ENCODE measurements around the gene PRXL2A. TPM values are rescaled to one million over a fixed set of nuclear protein-coding genes. Genes with fewer than 3 reads are reported as not detected.

The PRXL2A gene
- total RNA-seq, 2 experiments from 2014 or later: 17.6 to 17.7 TPM

GRCh38 chr10:80458263-80458625, 49.9 kb downstream of the PRXL2A start:
- intact Hi-C loops (cut with micrococcal nuclease): loop anchor here (5.0 to 10.0 kb wide), 2 partner anchors 381 to 1483 kb away; partner anchors contain the start of gene TMEM254
- H3K36me3 Mint-ChIP-seq (ENCODE audit: low read depth): peaks cover 15% of the 10 kb centered on the region
- CTCF ChIA-PET: interaction anchor here (0.6 to 24.3 kb wide), 7 partner anchors 9 to 382 kb away, joined by 5 to 916 read pairs (median 9); no protein-coding TSS in a partner anchor
- peak overlapping the region; percentile 93 for H3K27ac Mint-ChIP-seq
- H3K4me3 Mint-ChIP-seq: peak overlapping the region; percentile 76
- H3K4me1 Mint-ChIP-seq (ENCODE audit: low read depth): peaks cover 77% of the 10 kb centered on the region
- DNase-seq: no peak
- H3K27me3 Mint-ChIP-seq (ENCODE audit: low read depth): no peaks in the 10 kb centered on the region
- no peaks in the 10 kb centered on the region for H3K9me3 Mint-ChIP-seq

- no peaks in the 10 kb centered on the region for H3K9me3 Mint-ChIP-seq
- intact Hi-C loops (cut with micrococcal nuclease): loop anchor here (1.0 to 10.0 kb wide), 6 partner anchors 10 to 1484 kb away; partner anchors contain the start of gene TMEM254
- peak overlapping the region; percentile 93 for H3K27ac Mint-ChIP-seq
- CTCF ChIA-PET: interaction anchor here (0.7 to 24.3 kb wide), 9 partner anchors 9 to 80 kb away, joined by 4 to 916 read pairs (median 6); no protein-coding TSS in a partner anchor
- no peaks in the 10 kb centered on the region for H3K27me3 Mint-ChIP-seq (ENCODE audit: low read depth)
- DNase-seq: no peak
- H3K4me1 Mint-ChIP-seq (ENCODE audit: low read depth): peaks cover 77% of the 10 kb centered on the region
- H3K4me3 Mint-ChIP-seq: peak overlapping the region; percentile 76
- peaks cover 15% of the 10 kb centered on the region for H3K36me3 Mint-ChIP-seq (ENCODE audit: low read depth)
Measured at GRCh38 chr10:80458638-80459037, 50.3 kb downstream of the PRXL2A start.

- peak overlapping the region; percentile 93 for H3K27ac Mint-ChIP-seq
- peaks cover 15% of the 10 kb centered on the region for H3K36me3 Mint-ChIP-seq (ENCODE audit: low read depth)
- intact Hi-C loops (cut with micrococcal nuclease): loop anchor here (1.0 to 10.0 kb wide), 6 partner anchors 9 to 1484 kb away; partner anchors contain the start of gene TMEM254
- CTCF ChIA-PET: interaction anchor here (0.6 to 24.3 kb wide), 12 partner anchors 10 to 81 kb away, joined by 3 to 916 read pairs (median 5); no protein-coding TSS in a partner anchor
- H3K4me1 Mint-ChIP-seq (ENCODE audit: low read depth): peaks cover 82% of the 10 kb centered on the region
- no peaks in the 10 kb centered on the region for H3K27me3 Mint-ChIP-seq (ENCODE audit: low read depth)
- DNase-seq: peak; percentile 83
- H3K4me3 Mint-ChIP-seq: peak overlapping the region; percentile 76
- H3K9me3 Mint-ChIP-seq: no peaks in the 10 kb centered on the region
Measured at GRCh38 chr10:80459047-80459865, 50.9 kb downstream of the PRXL2A start.

- no peak for DNase-seq
- no peaks in the 10 kb centered on the region for H3K9me3 Mint-ChIP-seq
- peak overlapping the region; percentile 76 for H3K4me3 Mint-ChIP-seq
- H3K27ac Mint-ChIP-seq: peak overlapping the region; percentile 93
- CTCF ChIA-PET: interaction anchor here (1.0 to 24.3 kb wide), 6 partner anchors 9 to 46 kb away, joined by 3 to 916 read pairs (median 14); no protein-coding TSS in a partner anchor
- peaks cover 95% of the 10 kb centered on the region for H3K4me1 Mint-ChIP-seq (ENCODE audit: low read depth)
- H3K36me3 Mint-ChIP-seq (ENCODE audit: low read depth): peaks cover 11% of the 10 kb centered on the region
- intact Hi-C loops (cut with micrococcal nuclease): no loop called here
- no peaks in the 10 kb centered on the region for H3K27me3 Mint-ChIP-seq (ENCODE audit: low read depth)
Measured at GRCh38 chr10:80460399-80461207, 52.3 kb downstream of the PRXL2A start.

GRCh38 chr10:80461208-80462183, 53.1 kb downstream of the PRXL2A start:
- intact Hi-C loops (cut with micrococcal nuclease): no loop called here
- CTCF ChIA-PET: interaction anchor here (1.2 to 24.3 kb wide), 7 partner anchors 8 to 45 kb away, joined by 3 to 916 read pairs (median 26); no protein-coding TSS in a partner anchor

GRCh38 chr10:80462299-80462980, 54.1 kb downstream of the PRXL2A start:
- Mint-ChIP-seq H3K27me3 (ENCODE audit: low read depth) (no peaks in the 10 kb centered on the region), H3K9me3 (no peaks in the 10 kb centered on the region), H3K27ac (peak overlapping the region; percentile 54), H3K4me1 (ENCODE audit: low read depth) (peaks cover 98% of the 10 kb centered on the region), H3K4me3 (no peak overlapping the region), H3K36me3 (ENCODE audit: low read depth) (peaks cover 3% of the 10 kb centered on the region)
- CTCF ChIA-PET: interaction anchor here (0.8 to 13.9 kb wide), 6 partner anchors 7 to 57 kb away, joined by 4 to 237 read pairs (median 22); no protein-coding TSS in a partner anchor
- intact Hi-C loops (cut with micrococcal nuclease): no loop called here
- DNase-seq: no peak

More at GRCh38 chr10:80461208-80462183, 53.1 kb downstream of the PRXL2A start:
- H3K27me3 Mint-ChIP-seq (ENCODE audit: low read depth): no peaks in the 10 kb centered on the region
- peak overlapping the region; percentile 76 for H3K4me3 Mint-ChIP-seq
- H3K27ac Mint-ChIP-seq: peak overlapping the region; percentile 93
- no peaks in the 10 kb centered on the region for H3K9me3 Mint-ChIP-seq
- no peak for DNase-seq
- peaks cover 5% of the 10 kb centered on the region for H3K36me3 Mint-ChIP-seq (ENCODE audit: low read depth)
- peaks cover 97% of the 10 kb centered on the region for H3K4me1 Mint-ChIP-seq (ENCODE audit: low read depth)

- Mint-ChIP-seq H3K36me3 (ENCODE audit: low read depth) (peaks cover 2% of the 10 kb centered on the region), H3K4me3 (peak overlapping the region; percentile 49), H3K4me1 (ENCODE audit: low read depth) (peaks cover 96% of the 10 kb centered on the region), H3K9me3 (no peaks in the 10 kb centered on the region), H3K27ac (peak overlapping the region; percentile 86), H3K27me3 (ENCODE audit: low read depth) (no peaks in the 10 kb centered on the region)
- intact Hi-C loops (cut with micrococcal nuclease): loop anchor here (1.0 kb wide), 2 partner anchors 8 to 9 kb away; no protein-coding TSS in a partner anchor
- CTCF ChIA-PET: interaction anchor here (0.8 to 13.9 kb wide), 5 partner anchors 7 to 57 kb away, joined by 4 to 237 read pairs (median 24); no protein-coding TSS in a partner anchor
- peak; percentile 47 for DNase-seq
Measured at GRCh38 chr10:80462981-80463741, 54.8 kb downstream of the PRXL2A start.

- Mint-ChIP-seq H3K4me1 (ENCODE audit: low read depth) (peaks cover 96% of the 10 kb centered on the region), H3K27ac (peak overlapping the region; percentile 86), H3K27me3 (ENCODE audit: low read depth) (no peaks in the 10 kb centered on the region), H3K4me3 (peak overlapping the region; percentile 49), H3K9me3 (no peaks in the 10 kb centered on the region), H3K36me3 (ENCODE audit: low read depth) (peaks cover 4% of the 10 kb centered on the region)
- intact Hi-C loops (cut with micrococcal nuclease): loop anchor here (1.0 kb wide), 2 partner anchors 8 to 9 kb away; no protein-coding TSS in a partner anchor
- DNase-seq: no peak
- CTCF ChIA-PET: interaction anchor here (3.0 to 13.9 kb wide), 3 partner anchors 19 to 37 kb away, joined by 19 to 237 read pairs (median 24); no protein-coding TSS in a partner anchor
Measured at GRCh38 chr10:80463868-80464267, 55.5 kb downstream of the PRXL2A start.

GRCh38 chr10:80464557-80465450, 56.5 kb downstream of the PRXL2A start:
- intact Hi-C loops (cut with micrococcal nuclease): no loop called here
- H3K4me1 Mint-ChIP-seq (ENCODE audit: low read depth): peaks cover 95% of the 10 kb centered on the region
- no peaks in the 10 kb centered on the region for H3K9me3 Mint-ChIP-seq
- peak overlapping the region; percentile 86 for H3K27ac Mint-ChIP-seq
- H3K4me3 Mint-ChIP-seq: peak overlapping the region; percentile 62
- H3K27me3 Mint-ChIP-seq (ENCODE audit: low read depth): no peaks in the 10 kb centered on the region
- H3K36me3 Mint-ChIP-seq (ENCODE audit: low read depth): peaks cover 9% of the 10 kb centered on the region
- CTCF ChIA-PET: interaction anchor here (0.6 to 13.9 kb wide), 9 partner anchors 8 to 57 kb away, joined by 3 to 237 read pairs (median 4); no protein-coding TSS in a partner anchor
- DNase-seq: peak; percentile 49
